Peyer's patch (tissue), 4 donors: ENCODE measurements around the gene ACTL6A.

Source experiments
- POLR2A ChIP-seq, 2 donors: fragments of 450-650 bp; IDR thresholded peaks; one replicate each; pipeline ENCODE4 v1.5.1; 2017; ENCODE audit warnings: antibody characterized with exemption in 2 of 2, mild to moderate bottlenecking in 2 of 2, moderate library complexity in 2 of 2
- TF ChIP-seq, protein P1 (sequence below), 6 experiments: fragments of 450-650 bp in 4 of 6; fragments of 200-600 bp in 2 of 6; sonication (generic) in 1 of 6; IDR thresholded peaks; one replicate each; pipeline ENCODE4 v1.5.1; 2017 to 2019; ENCODE audit warnings: antibody characterized with exemption in 6 of 6, mild to moderate bottlenecking in 3 of 6, moderate library complexity in 1 of 6

DNA sequence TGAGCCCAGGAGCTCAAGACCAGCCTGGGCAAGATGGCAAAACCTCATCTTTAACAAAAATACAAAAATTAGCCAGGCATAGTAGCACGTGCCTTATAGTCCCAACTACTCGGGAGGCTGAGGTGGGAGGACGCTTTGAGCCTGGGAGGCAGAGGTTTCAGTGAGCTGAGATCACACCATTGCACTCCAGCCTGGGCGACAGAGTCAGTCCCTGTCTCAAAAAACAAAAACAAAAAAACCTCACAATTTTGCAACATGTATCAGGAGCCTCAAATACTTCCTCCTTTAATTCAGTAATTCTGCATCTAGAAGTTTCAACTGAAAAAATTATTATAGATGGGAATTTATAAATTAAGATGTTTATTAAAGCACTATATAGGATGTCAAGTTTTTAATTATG, 40.6 kb downstream of the ACTL6A start:
- TF ChIP-seq POLR2A (IDR thresholded peaks at IDR 0.05): no peak
- TF ChIP-seq, protein P1, sequence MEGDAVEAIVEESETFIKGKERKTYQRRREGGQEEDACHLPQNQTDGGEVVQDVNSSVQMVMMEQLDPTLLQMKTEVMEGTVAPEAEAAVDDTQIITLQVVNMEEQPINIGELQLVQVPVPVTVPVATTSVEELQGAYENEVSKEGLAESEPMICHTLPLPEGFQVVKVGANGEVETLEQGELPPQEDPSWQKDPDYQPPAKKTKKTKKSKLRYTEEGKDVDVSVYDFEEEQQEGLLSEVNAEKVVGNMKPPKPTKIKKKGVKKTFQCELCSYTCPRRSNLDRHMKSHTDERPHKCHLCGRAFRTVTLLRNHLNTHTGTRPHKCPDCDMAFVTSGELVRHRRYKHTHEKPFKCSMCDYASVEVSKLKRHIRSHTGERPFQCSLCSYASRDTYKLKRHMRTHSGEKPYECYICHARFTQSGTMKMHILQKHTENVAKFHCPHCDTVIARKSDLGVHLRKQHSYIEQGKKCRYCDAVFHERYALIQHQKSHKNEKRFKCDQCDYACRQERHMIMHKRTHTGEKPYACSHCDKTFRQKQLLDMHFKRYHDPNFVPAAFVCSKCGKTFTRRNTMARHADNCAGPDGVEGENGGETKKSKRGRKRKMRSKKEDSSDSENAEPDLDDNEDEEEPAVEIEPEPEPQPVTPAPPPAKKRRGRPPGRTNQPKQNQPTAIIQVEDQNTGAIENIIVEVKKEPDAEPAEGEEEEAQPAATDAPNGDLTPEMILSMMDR (IDR thresholded peaks at IDR 0.05): no peak
